GM12801 (cell line): ENCODE measurements around the gene TRPV5.

Experiments used
- TF ChIP-seq, protein P1 (sequence below): IDR thresholded peaks from one replicate; pipeline ENCODE4 v1.5.1; 2011; ENCODE audit warnings: control low read depth; ENCODE audit not compliant: insufficient read length; ENCODE audit errors: extremely low read depth

TRPV5 gene

DNA sequence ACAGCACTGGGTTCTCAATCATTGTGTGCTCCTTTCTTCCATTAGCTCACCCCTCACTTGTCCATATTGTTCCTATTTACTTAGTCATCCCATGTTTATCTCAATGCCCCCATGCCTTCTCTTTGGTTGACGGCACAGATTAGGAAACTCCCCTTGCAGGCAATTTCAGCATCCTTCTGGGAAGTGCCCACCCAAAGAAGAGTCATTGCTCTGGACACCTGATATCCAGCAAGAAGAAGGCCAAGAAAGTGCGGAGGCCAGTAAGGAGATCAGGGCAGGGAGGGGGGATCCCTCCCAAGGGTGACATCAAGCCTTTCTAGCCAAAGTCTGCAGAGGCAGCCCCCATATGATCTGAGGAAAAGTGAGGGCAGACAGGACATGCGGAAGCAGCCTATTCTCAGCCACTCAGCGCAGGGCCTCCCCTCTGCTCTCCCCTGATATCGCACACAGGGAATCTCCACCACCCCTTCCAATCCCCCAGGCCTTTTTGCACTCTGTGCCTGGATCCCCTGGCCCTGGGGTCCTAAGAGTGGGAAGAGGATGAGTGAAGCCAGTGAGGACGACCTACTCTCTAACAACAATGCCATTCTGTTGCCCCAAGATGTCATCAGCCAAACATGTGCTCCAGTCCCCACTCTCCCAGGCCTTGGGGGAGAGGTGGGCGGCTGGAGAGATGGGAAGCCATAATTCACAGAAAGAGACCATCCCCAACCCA lies 49.8 kb downstream of the TRPV5 start:
- TF ChIP-seq, protein P1, sequence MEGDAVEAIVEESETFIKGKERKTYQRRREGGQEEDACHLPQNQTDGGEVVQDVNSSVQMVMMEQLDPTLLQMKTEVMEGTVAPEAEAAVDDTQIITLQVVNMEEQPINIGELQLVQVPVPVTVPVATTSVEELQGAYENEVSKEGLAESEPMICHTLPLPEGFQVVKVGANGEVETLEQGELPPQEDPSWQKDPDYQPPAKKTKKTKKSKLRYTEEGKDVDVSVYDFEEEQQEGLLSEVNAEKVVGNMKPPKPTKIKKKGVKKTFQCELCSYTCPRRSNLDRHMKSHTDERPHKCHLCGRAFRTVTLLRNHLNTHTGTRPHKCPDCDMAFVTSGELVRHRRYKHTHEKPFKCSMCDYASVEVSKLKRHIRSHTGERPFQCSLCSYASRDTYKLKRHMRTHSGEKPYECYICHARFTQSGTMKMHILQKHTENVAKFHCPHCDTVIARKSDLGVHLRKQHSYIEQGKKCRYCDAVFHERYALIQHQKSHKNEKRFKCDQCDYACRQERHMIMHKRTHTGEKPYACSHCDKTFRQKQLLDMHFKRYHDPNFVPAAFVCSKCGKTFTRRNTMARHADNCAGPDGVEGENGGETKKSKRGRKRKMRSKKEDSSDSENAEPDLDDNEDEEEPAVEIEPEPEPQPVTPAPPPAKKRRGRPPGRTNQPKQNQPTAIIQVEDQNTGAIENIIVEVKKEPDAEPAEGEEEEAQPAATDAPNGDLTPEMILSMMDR: no peak

DNA sequence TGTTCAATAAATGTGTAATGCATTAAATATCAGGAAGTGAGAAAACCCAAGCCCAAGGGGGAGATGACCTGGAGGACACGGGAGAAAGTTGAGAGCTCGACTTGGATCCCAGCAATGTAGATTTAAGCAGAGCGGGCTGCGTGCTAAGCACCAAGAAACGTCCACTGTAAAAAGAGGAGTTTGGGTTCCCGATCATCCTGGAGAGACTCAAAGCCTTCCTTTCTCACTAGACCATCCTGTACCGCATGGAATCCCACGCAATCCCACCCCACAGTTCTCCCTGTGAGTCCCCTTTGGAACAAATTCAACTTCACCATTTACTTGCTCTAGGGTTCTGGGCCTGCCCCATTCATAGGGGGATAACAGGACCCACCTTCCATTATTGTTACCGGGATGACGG lies 50.4 kb downstream of the TRPV5 start:
- TF ChIP-seq, protein P1: no peak

DNA sequence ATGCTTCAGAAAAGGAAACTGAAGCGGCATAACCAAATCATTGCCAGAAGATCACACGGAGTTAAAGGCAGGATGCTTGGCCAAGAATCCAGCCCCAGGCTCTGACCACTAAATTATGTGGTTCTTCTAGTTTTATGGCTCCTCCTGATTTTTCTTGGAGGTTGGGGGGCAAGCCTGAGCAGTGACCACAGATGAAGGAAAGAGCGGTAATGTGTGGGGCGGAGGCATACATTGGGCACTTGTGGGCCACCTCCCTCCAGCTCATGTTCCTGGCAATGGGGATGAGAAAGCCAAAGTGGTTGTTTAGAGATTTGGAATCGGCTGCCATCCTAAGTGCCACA lies 51.2 kb downstream of the TRPV5 start:
- TF ChIP-seq, protein P1: no peak

DNA sequence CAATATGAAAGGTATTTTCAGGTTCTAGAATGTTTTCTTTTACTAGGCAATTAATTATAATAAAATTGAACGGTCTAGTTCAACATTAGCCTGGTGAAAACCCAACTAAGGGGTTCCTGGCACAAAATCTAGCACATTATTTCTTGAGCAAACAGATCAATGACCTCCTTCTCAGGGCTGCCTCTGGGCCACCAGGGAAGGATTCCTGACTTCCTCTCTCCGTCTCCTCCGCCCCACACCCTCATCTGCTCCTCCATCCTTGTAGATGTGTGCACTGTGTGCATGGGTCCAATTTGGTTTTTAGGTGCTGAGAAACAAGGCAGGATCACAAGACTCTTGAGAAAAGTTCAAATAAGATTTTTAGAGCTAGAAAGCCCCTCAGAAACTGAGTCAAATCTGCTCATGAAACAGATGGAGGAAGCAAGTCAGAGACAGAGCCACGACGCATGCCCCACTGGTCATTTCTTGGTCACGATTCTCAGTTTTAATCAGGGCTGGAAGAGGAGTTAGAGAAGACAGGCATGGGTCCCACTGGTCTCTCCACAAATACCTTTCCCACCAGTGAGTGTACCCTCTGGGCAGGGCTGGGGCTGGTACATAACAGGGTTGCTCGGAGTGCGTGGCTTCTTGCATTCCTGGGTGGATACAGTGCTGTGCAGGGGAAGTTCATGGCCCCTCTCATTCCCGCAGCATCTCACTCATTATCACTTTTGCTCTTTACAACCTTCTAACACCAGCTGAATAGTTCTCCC lies 51.8 kb downstream of the TRPV5 start:
- TF ChIP-seq, protein P1: no peak

DNA sequence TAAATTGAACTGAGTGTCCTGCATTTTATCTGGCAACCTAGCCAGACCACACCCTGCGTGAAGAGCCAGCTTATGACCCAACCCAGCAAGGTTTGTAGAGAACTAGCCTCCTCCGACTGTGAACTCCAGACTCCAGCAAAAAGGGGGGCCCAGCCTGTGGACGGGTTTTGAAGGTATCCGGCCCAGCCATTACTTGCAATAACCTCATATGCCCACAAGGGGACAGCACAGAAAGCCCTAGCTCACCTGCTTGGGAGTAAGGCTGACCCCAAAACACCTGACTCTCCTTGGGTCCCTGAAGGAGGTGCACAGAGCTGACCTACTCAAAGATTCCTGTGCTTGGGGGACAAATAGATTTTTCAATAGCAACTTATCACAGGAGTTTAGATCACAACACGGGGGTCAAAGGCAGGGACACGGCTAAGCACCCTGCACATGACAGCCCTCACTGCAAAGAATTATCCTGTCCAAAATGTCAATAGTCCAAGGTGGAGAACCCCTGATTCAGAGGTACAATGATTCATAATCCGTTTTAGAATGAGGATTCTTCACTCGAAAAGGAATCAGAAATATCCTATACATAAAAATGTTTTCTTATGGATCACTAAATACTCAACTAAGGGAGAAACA lies 52.6 kb downstream of the TRPV5 start:
- TF ChIP-seq, protein P1: no peak

DNA sequence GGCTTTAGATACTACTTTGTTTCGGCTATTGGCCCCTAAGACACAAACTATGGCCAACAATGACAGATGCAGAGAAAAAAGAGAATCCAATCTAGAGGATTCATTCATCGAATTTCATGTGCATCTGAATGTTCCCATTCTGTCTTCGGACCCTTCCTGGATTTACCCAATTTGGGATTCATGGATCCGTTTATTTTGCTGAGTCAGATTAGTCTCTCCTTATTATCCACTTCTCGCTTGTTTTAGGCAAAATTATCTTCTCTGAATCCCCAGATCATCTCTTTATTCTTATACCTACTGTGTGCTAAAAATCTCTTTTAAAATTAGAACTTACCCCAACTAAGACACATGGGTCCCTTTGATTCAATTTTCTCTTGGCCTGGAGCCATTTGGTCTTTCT lies 54.5 kb downstream of the TRPV5 start:
- TF ChIP-seq, protein P1: no peak

DNA sequence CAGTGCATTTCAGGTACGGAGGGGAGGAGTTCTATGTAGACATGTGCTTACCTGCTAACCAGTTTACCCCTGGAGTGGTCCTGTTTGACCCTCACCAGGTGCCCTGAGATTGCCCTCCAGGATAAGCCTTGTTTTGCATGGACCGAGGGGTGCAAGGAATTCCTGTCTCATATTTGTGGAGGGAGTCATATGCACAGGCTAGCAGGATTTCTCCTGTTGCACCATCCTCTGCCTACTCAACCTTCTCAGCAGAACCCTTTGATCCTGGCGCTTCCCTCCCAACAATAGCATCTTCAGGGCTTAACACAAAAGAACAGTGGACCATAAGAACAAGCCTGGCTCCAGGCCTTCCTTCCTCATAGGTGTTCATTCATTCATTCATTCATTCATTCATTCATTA lies 55.2 kb downstream of the TRPV5 start:
- TF ChIP-seq, protein P1: no peak
